H1 (cell line): ENCODE measurements around the gene ASH1L. TPM values are rescaled to one million over a fixed set of nuclear protein-coding genes. Genes with fewer than 3 reads are reported as not detected.
"Not testable (repeated sequence)": the region's sequence is repeated elsewhere in the genome, so short reads cannot be mapped to it uniquely, and the experiment has no call there.

Source experiments
- CTCF ChIA-PET: fragments of 300-600 bp; sonication (Branson Sonifier 250); formaldehyde crosslinking; loops from one replicate; lab custom pipeline; 2021; ENCODE audit not compliant: partially characterized antibody; lab: Charles Lee
- POLR2A ChIA-PET: fragments of 300-600 bp; sonication (Branson Sonifier 250); formaldehyde crosslinking; loops from one replicate; lab custom pipeline; 2021; ENCODE audit warnings: inconsistent platforms; ENCODE audit not compliant: partially characterized antibody; lab: Charles Lee
- DNase-seq, 2 experiments: peaks; one replicate each; pipeline versions ENCODE4 v3.0.0 to v3.0.0-alpha.2; 2010 to 2022; ENCODE audit warnings: low spot score in 2 of 2, low read depth in 1 of 2, mixed read lengths in 1 of 2
- FAIRE-seq: peaks from 2 replicates; lab custom pipeline; 2011; peaks lifted over from hg19 to GRCh38; lab: Jason Lieb, UNC
- H2AFZ ChIP-seq: 2 replicates; pipeline ENCODE4 v1.8.1; 2012; ENCODE audit warnings: low read length, inconsistent platforms
- H2AK5ac ChIP-seq: 2 replicates; pipeline ENCODE4 v1.6.1; 2013; ENCODE audit warnings: low read depth, low read length
- H2BK120ac ChIP-seq: replicated peaks from 2 replicates; pipeline ENCODE3; 2013; ENCODE audit warnings: low read depth, low read length, inconsistent platforms
- H2BK12ac ChIP-seq: 2 replicates; pipeline ENCODE4 v1.6.1; 2013; ENCODE audit warnings: low read depth, low read length
- H2BK15ac ChIP-seq: 2 replicates; pipeline ENCODE4 v1.6.1; 2013; ENCODE audit warnings: low read length
- H2BK20ac ChIP-seq: 2 replicates; pipeline ENCODE4 v1.6.1; 2013; ENCODE audit warnings: low read length
- H2BK5ac ChIP-seq: 2 replicates; pipeline ENCODE4 v1.6.1; 2013; ENCODE audit warnings: low read depth, low read length
- H3K14ac ChIP-seq: 2 replicates; pipeline ENCODE4 v1.6.1; 2013; ENCODE audit warnings: inconsistent platforms; ENCODE audit not compliant: insufficient read length
- H3K18ac ChIP-seq: 2 replicates; pipeline ENCODE4 v1.6.1; 2013; ENCODE audit warnings: low read length; ENCODE audit errors: extremely low read depth
- H3K23ac ChIP-seq: 2 replicates; pipeline ENCODE4 v1.6.1; 2013; ENCODE audit warnings: inconsistent platforms; ENCODE audit not compliant: insufficient read length
- H3K23me2 ChIP-seq: 2 replicates; pipeline ENCODE4 v1.6.1; 2013; ENCODE audit warnings: low read depth, low read length
- H3K27ac ChIP-seq: 2 replicates; pipeline ENCODE4 v1.6.1; 2011; ENCODE audit warnings: low read depth, low read length, inconsistent platforms
- H3K27me3 ChIP-seq, 4 experiments: replicated peaks in 1 of 4; 1 replicate in 1 of 4; 2 replicates in 3 of 4; pipeline versions ENCODE4 v1.6.1 to v1.8.1; 2011 to 2013; ENCODE audit warnings: low read length in 3 of 4, mild to moderate bottlenecking in 3 of 4, inconsistent platforms in 2 of 4, mixed read lengths in 2 of 4, moderate library complexity in 1 of 4; ENCODE audit not compliant: control insufficient read depth in 3 of 4, insufficient read depth in 3 of 4; ENCODE audit errors: extremely low read depth in 1 of 4
- H3K36me3 ChIP-seq, 4 experiments: 2 replicates each; pipeline versions ENCODE4 v1.6.1 to v1.8.1; 2011 to 2013; ENCODE audit warnings: mild to moderate bottlenecking in 4 of 4, low read length in 3 of 4, moderate library complexity in 2 of 4, control low read depth in 1 of 4, inconsistent platforms in 1 of 4; ENCODE audit not compliant: insufficient read depth in 4 of 4, control insufficient read depth in 2 of 4
- H3K4ac ChIP-seq: replicated peaks from 2 replicates; pipeline ENCODE3; 2013; ENCODE audit warnings: low read length, low read depth, mixed read lengths, inconsistent platforms; ENCODE audit not compliant: insufficient read length
- H3K4me1 ChIP-seq, 4 experiments: replicated peaks in 1 of 4; 1 replicate in 1 of 4; 2 replicates in 3 of 4; pipeline versions ENCODE4 v1.6.1 to v1.8.1; 2011 to 2013; ENCODE audit warnings: low read length in 3 of 4, inconsistent platforms in 2 of 4, mixed read lengths in 1 of 4; ENCODE audit not compliant: insufficient read depth in 4 of 4, control insufficient read depth in 3 of 4
- H3K4me2 ChIP-seq, 2 experiments: 2 replicates each; pipeline versions ENCODE4 v1.6.1 to v1.8.1; 2011 to 2013; ENCODE audit warnings: low read depth in 2 of 2, low read length in 2 of 2, control low read depth in 1 of 2, inconsistent platforms in 1 of 2, mild to moderate bottlenecking in 1 of 2; ENCODE audit not compliant: insufficient read depth in 1 of 2
- H3K4me3 ChIP-seq, 4 experiments: fragments of 200-600, 300-600 bp in 1 of 4; sonication (generic), shearing (Covaris generic), sonication (Bioruptor Twin) in 1 of 4; 2 replicates each; pipeline versions ENCODE4 v1.5.1 to v1.8.1; 2011 to 2016; ENCODE audit warnings: low read length in 4 of 4, low read depth in 3 of 4, control low read depth in 2 of 4, inconsistent platforms in 2 of 4, mild to moderate bottlenecking in 2 of 4, mixed read lengths in 1 of 4, moderate library complexity in 1 of 4; ENCODE audit not compliant: insufficient read depth in 2 of 4; ENCODE audit errors: extremely low read depth in 1 of 4
- H3K56ac ChIP-seq: replicated peaks from 2 replicates; pipeline ENCODE3; 2013; ENCODE audit warnings: low read depth, mild to moderate bottlenecking, mixed read lengths, low read length, inconsistent platforms; ENCODE audit not compliant: insufficient read length
- H3K79me1 ChIP-seq: 2 replicates; pipeline ENCODE4 v1.6.1; 2013; ENCODE audit warnings: low read depth, low read length, control low read depth
- H3K79me2 ChIP-seq, 2 experiments: 2 replicates each; pipeline versions ENCODE4 v1.6.1 to v1.8.1; 2012 to 2013; ENCODE audit warnings: low read length in 2 of 2, mild to moderate bottlenecking in 2 of 2, inconsistent platforms in 1 of 2; ENCODE audit not compliant: insufficient read depth in 2 of 2, control insufficient read depth in 1 of 2
- H3K9ac ChIP-seq, 4 experiments: replicated peaks in 1 of 4; 1 replicate in 1 of 4; 2 replicates in 3 of 4; pipeline versions ENCODE4 v1.6.1 to v1.8.1; 2011 to 2013; ENCODE audit warnings: low read depth in 3 of 4, low read length in 3 of 4, control low read depth in 2 of 4, mild to moderate bottlenecking in 2 of 4, moderate library complexity in 2 of 4, inconsistent platforms in 1 of 4; ENCODE audit errors: extremely low read depth in 1 of 4
- H3K9me3 ChIP-seq, 2 experiments: 2 replicates each; pipeline versions ENCODE4 v1.6.1 to v1.8.1; 2012 to 2013; ENCODE audit warnings: mild to moderate bottlenecking in 2 of 2, moderate library complexity in 2 of 2, control low read depth in 1 of 2, inconsistent platforms in 1 of 2, low read depth in 1 of 2, low read length in 1 of 2, mixed read lengths in 1 of 2; ENCODE audit not compliant: insufficient read depth in 2 of 2
- H4K20me1 ChIP-seq, 2 experiments: replicated peaks in 1 of 2; 2 replicates each; pipeline versions ENCODE3 to v1.8.1; 2011 to 2013; ENCODE audit warnings: inconsistent platforms in 2 of 2, low read length in 2 of 2, mild to moderate bottlenecking in 1 of 2; ENCODE audit not compliant: insufficient read depth in 2 of 2, control insufficient read depth in 1 of 2
- H4K5ac ChIP-seq: 2 replicates; pipeline ENCODE4 v1.6.1; 2013; ENCODE audit warnings: low read length, low read depth, mixed read lengths, inconsistent platforms; ENCODE audit not compliant: insufficient read length
- H4K8ac ChIP-seq: 2 replicates; pipeline ENCODE4 v1.8.0; 2013; ENCODE audit warnings: mild to moderate bottlenecking, moderate library complexity, low read length, inconsistent platforms; ENCODE audit not compliant: insufficient read depth; ENCODE audit errors: extremely low read depth
- H4K91ac ChIP-seq: replicated peaks from 2 replicates; pipeline ENCODE3; 2013; ENCODE audit warnings: low read length, mixed read lengths, inconsistent platforms; ENCODE audit not compliant: insufficient read length
- WGBS, 2 experiments: shearing (Covaris generic) in 1 of 2; methylation state at CpG; one replicate each; pipeline versions ENCODE4 v1.1.6 to v1.1.7; 2013 to 2015; ENCODE audit warnings: low lambda C conversion rate in 2 of 2, mixed read lengths in 2 of 2, inconsistent platforms in 1 of 2, low coverage in 1 of 2, missing lambda C conversion rate in 1 of 2; ENCODE audit not compliant: insufficient replicate concordance in 2 of 2, insufficient coverage in 1 of 2, insufficient read length in 1 of 2; ENCODE audit errors: extremely low coverage in 1 of 2, missing lambda C conversion rate in 1 of 2; 5-methylcytosine and 5-hydroxymethylcytosine counted together
- polyA plus RNA-seq, 7 experiments: library from polyadenylated mRNA; depleted of rRNA in 3 of 7; stranded (reverse) in 5 of 7; unstranded in 2 of 7; fragments of >200 nt in 5 of 7; fragments of 200-250 nt in 2 of 7; gene quantifications; 1 replicate in 5 of 7; 2 replicates in 1 of 7; 4 replicates in 1 of 7; pipeline versions ENCODE4 v1.2.1 to v1.2.3, GENCODE V29; 2011 to 2013; ENCODE audit warnings: missing spikeins in 2 of 7, mixed read lengths in 2 of 7
- total RNA-seq: library from RNA; stranded (reverse); fragmentation: NEBNext Ultra II Directional; extraction: Animal tissue kit (Norgen Biotek cat#: 25700); gene quantifications from 2 replicates; pipeline ENCODE4 v1.2.1, GENCODE V29; 2021

Gene ASH1L
- total and polyA plus RNA-seq, 2 of the 8 experiments (the other 6 are each of a cell fraction or from before 2014, with no cell fraction given), result 7.5 to 27.6 TPM

- not testable (repeated sequence) for H3K23me2 ChIP-seq
Measured at GRCh38 chr1:155511385-155511784, 51.2 kb downstream of the ASH1L start.

More at GRCh38 chr1:155511385-155511784, 51.2 kb downstream of the ASH1L start:
- H3K14ac ChIP-seq, H2AFZ ChIP-seq, H4K8ac ChIP-seq, H3K27ac ChIP-seq, FAIRE-seq, H3K27me3 ChIP-seq, H4K91ac ChIP-seq, H2BK120ac ChIP-seq, H2BK5ac ChIP-seq, H3K9me3 ChIP-seq, H2BK12ac ChIP-seq, H3K23ac ChIP-seq, H4K20me1 ChIP-seq, CTCF ChIA-PET, H2BK15ac ChIP-seq, POLR2A ChIA-PET, H3K4me1 ChIP-seq, H3K36me3 ChIP-seq, H3K79me1 ChIP-seq, H3K9ac ChIP-seq, H3K4me3 ChIP-seq, H2AK5ac ChIP-seq, H3K56ac ChIP-seq, H4K5ac ChIP-seq, DNase-seq, H2BK20ac ChIP-seq, H3K4ac ChIP-seq, H3K18ac ChIP-seq, H3K4me2 ChIP-seq: not testable (repeated sequence)
- WGBS, 2 experiments, result 93% methylated on average over 6 of the region's 6 CpGs; no CpG with 5 or more reads in 1 of the 2 experiments
- H3K79me2 ChIP-seq, result peaks cover 8 to 68% of the 10 kb centered on the region in 2 experiments; a peak in 3 of 4 replicates
